ENCODE measurements around the gene C19orf73.

Gene C19orf73, protein sequence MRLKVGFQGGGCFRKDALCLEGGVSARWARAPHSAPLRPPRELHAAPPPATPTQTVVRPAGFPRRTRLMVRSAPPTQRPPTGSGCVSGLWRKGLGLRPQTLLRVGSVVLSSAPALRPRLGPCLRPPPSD

DNA sequence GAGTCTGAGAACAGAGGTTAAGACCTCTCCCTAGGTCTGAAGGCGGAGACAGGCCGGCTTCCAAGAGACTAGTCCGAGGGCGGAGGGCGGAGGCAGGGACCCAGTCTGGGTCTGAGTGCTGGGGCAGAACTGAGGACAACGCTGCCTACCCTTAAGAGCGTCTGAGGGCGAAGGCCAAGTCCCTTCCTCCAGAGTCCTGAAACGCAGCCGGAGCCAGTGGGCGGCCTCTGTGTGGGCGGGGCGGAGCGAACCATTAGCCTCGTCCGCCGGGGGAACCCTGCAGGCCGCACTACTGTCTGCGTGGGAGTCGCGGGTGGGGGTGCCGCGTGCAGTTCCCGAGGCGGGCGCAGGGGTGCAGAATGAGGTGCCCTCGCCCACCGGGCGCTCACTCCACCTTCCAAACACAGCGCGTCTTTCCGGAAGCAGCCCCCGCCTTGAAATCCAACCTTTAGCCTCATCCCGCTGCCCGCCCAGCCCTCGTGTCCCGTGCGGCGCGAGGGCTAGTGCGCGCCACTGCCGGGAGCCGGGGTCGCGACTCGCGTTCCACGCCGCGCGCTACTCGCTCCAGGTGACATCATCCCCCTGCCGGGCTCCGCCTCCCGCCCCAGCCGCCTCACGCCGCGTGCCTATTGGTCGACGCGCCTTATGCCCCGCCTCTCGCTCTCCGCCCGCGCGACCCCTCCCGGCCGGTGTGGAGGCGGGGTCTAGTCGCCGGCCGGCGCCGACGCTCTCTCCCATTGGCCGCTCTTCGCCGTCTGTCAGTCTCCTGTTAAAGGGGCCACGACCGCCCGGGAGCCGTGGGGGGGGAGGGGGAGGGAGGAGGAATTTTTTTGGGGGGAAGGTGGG, at the start of gene C19orf73:
C19orf73 (minus strand) TSS at position 579 of the 846 bp plus-strand sequence; CDS start at position 458, 121 bp downstream.
- peak; percentile 92 to 93 for DNase-seq (ENCODE audit: low read depth in 2 of 2)

DNA sequence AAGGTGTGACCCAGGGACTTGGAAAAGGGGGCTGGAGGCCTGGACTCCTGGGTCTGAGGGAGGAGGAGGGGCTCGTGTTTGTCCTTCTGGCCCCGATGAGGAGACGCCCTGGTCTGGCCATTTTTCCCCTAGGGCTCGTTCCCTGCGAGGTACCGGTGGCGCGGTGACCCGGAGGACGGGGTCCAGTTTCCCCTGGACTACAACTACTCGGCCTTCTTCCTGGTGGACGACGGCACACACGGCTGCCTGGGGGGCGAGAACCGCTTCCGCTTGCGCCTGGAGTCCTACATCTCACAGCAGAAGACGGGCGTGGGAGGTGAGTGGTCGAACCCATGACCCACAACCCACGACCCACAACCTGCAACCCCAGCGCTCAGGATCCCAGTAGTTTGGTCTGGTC, 49.5 kb upstream of the C19orf73 start:
- DNase-seq (ENCODE audit: low read depth in 2 of 2), result no peak

DNA sequence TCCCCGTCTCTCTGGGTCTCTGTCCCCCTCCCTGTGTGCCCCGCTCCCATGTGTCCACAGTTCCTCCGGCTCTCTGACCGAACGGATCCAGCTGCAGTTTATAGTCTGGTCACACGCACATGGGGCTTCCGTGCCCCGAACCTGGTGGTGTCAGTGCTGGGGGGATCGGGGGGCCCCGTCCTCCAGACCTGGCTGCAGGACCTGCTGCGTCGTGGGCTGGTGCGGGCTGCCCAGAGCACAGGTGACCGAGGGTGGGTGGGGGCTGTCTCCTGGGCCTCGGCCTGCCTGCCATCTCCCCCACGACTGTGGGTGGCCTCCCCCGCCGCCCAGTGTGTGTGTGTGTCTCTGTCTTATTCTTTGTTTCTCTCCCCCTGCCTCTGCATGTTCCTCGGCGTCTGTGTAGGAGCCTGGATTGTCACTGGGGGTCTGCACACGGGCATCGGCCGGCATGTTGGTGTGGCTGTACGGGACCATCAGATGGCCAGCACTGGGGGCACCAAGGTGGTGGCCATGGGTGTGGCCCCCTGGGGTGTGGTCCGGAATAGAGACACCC, 49.0 kb upstream of the C19orf73 start:
- no peak for DNase-seq (ENCODE audit: low read depth in 2 of 2)

DNA sequence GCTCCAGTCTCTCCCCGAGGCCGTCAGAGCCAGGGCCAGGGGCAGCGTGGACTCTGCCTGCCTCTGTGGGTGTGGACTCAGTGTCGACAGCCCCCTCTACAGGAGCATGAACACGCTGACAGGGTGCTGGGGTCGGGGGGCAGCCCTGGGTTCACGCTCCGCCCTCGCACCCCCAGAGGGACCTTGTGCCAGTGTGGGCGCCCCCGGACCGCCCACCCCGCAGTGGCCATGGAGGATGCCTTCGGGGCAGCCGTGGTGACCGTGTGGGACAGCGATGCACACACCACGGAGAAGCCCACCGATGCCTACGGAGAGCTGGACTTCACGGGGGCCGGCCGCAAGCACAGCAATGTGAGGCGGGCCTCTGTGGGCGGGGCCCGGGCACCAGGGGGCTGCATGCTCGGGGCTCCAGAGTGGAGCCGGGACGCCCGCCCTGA, 46.9 kb upstream of the C19orf73 start:
- no peak for DNase-seq (ENCODE audit: low read depth in 2 of 2)

DNA sequence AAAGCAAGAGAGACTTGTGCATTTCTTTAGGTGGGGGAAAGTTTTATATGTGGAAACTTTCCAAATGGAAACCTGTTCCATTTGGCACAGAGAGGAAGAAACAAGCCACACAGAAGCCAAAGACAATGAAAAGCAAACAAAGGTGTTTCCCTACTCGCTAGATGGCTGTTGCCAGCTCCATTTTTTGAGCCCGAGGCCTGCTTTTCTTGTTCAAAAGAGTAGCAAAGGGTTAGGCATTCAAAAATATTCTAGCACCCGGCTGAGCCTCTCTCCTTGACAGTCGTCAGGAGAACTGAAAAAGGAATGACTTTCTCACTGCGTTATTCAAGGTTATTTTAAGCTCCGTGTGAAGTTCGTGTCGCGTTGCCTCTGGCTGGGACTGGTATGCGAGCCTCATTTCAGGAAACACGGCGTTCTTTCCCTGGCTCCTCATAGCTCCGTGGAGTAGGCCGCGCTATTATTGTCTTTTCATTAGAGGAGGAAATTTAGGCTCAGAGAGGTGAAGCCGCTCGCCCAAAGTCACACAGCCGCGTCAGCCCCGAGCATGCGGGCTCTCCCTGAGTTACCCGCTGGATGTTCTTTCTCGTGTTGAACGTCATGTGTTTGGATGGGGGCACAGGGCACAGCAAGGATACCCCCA, 46.3 kb upstream of the C19orf73 start:
- no peak for DNase-seq (ENCODE audit: low read depth in 2 of 2)

DNA sequence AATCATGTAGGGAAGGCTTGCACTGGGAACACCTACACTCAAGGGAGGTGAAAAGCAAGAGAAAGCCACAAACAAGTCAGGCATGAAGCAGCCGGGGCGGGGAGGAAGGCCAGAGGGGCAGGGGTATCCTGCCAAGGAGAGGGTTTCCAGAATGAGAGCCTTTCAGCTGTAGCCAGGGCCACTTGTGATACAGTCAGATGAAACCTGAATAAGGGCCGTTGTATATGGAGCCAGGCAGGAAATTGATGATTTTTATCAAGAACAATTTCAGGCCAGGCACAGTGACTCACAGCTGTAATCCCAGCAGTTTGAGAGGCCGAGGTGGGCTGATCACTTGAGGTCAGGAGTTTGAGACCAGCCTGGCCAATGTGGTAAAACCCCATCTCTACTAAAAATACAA, 43.0 kb upstream of the C19orf73 start:
- DNase-seq (ENCODE audit: low read depth in 2 of 2), result no peak

DNA sequence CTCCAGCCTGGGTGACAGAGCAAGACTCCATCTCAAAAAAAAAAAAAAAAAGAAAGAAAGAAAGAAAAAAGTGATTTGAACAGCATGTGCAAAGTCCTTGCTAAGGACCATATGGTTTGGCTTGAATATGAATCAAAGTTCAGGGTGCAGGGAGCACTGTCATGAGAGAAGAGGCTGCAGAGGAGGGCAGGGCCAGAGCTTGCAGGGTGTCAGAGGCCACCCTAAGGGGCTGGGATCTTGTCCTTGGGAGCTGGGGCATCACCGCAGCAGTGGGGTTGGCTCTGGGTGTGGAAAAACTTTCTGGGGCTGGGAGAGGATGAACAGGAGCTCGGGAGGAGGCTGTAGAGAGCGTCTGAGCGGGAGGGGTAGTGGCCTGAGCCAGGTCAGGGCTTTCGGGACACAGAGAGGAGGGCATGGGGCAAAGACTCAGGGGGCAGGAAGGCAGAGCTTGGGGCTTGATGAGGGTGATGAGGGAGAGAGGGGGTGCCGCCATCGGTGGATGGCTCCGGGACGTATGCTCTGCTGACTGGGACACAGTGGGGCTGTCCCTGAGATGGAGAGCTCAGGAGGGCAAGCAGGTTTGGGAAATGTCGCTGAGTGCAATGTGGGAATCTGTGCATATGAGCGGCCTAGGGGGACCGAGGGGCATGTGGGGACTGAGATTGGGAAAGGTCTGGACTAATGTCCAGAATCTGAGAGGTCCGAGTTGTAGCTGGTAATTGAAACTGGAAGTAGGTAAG, 41.7 kb upstream of the C19orf73 start:
- no peak for DNase-seq (ENCODE audit: low read depth in 2 of 2)

DNA sequence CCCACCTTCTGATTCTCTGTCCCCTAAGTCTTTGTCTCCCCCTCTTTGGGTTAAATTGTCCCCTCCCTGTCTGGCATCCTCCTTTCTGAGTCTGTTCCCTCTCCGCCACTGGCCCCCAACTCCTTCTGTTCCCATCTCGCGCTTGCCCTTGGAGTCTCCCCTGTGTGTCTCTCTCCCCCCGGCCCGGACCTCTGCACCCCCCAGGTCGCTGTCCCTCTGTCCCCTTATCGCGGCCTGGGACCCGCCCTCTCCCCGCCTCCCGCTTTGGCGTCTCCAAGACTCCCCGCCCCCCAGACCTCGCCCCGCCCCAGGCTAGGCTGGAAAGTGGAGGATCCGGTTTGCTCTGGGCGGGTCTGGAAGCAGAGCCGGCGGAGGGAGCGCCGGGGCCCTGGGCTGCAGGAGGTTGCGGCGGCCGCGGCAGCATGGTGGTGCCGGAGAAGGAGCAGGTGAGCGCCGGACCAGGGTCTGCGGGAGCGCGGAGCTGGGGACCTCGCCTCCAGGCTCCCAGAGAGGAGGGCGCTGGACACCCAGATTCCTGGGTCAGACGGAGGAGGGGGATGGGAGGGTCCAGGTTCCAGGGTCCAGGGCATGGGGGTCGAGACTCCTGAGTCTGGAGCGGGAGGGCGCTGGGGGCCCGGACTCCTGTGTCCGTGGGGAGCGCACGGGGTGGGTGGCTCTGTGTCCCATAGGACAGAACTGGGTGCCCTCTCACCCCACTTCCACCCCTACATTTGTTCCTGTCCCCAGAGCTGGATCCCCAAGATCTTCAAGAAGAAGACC, 38.7 kb upstream of the C19orf73 start, which contains the start of gene TRPM4:
TRPM4 (plus strand) TSS at position 348 of the 780 bp plus-strand sequence; CDS start at position 423, 75 bp downstream.
- peak; percentile 30 to 53 for DNase-seq (ENCODE audit: low read depth in 2 of 2)

DNA sequence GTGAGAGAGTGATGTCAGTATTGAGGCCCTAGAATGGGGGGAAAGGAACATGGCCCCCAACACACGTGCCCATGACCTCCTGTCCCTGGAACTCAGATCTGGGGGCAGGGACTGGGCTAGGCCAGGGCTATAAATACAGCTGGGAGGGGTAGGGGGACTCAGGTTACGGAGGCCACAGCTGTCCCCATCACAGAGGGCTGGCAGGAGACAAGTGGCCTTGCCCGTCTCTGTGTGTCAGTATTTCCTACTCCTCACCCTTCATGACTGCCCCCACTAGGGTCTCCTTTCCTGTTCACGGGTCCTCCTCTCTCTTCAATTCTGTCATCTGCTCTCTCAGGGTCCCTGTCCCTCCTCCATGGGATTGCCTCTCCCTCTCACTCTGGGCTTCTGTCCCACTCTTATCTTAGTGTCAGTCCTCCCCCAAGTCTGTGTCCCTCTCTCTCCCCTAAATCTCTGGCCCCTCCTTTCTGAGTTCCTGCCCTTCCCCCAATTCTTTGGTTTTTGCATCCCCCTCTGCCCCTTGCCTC, 36.9 kb upstream of the C19orf73 start:
- no peak for DNase-seq (ENCODE audit: low read depth in 2 of 2)

DNA sequence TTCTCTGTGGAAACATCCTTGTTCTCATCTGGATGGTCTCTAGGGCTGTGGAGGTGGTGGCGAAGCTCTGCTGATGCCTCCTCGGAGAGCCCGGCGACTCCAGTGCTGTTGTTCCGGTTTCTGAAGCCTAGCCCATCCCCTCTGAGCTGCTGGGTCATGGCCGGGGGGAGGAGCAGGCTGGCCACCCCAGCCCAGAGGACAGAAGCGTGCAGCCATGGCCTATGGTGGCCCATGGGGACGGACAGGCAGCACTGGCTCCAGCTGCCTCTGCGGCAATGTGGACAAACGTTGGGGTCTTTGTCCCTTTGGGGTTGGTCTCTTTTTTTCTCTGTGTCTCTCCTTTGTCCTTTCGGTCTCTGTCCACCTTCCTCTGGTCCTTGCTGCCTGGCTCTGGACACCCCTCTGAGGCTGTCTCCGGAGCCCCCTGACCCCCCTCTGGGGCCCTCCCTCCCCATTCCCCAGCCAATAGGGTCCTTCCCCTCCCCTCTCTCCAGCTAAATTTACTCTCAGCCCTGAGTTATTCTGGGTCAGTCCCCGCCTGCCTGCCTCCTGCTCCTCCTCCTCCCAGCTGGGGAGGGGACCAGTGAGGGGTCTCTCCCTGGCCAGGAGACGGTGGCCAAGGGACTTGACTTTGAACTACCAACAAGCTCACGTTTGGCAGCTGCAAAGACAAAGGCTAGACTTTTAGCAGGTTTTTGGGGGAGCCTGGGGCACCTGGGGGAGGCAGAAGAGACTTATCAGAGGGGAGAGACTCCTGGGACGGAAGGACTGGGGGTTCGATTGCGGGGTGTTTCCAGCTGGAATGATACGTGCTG, 36.3 kb upstream of the C19orf73 start, which contains the start of gene HRC:
HRC (minus strand) TSS at position 392 of the 815 bp plus-strand sequence; CDS start at position 233, 159 bp downstream.
- DNase-seq (ENCODE audit: low read depth in 2 of 2), result no peak

DNA sequence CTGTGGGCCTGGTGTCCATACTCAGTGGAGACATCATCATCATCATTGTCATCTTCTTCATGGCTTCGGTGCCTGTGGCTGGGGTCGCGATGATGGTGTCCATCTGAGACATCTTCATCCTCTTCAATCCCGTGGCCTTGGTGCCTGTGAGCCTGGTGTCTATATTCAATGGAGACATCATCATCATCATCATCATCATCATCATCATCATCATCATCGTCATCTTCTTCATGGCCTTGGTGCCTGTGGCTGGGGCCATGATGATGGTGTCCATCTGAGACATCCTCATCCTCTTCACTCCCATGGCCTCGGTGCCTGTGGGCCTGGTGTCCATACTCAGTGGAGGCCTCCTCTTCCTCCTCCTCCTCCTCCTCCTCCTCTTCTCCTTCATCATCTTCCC, 35.3 kb upstream of the C19orf73 start:
- DNase-seq (ENCODE audit: low read depth in 2 of 2), result no peak

DNA sequence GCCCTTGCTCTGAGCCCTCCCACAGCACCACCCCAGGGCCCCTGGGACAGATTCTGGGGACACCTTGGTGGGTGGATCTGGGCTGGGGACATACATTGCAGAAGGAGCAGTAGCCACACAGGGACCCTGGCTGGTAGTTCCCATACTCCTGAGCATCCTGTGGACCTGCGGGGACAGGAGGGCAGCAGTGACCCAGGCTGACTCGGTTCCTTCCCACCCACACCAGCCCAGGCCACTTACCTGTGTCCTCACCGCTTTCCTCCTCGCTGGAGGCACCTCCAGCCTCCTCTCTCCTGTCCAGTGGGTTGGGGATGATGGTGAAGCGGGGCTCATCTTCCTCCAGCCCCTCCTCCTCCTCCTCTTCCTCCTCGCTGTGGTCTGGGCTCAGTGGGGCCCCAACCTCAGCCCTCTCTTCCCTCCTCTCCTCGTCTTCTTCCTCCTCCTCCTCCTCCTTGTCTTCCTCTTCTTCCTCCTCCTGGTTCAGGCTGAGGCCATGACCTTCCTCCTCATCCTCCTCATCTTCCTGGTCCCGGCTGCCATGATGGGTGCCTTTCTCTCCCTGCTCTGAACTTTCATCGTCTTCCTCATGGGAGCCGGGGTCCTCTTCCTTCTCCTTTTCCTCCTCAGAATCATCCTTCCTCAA, 34.3 kb upstream of the C19orf73 start:
- DNase-seq (ENCODE audit: low read depth in 2 of 2), result no peak

DNA sequence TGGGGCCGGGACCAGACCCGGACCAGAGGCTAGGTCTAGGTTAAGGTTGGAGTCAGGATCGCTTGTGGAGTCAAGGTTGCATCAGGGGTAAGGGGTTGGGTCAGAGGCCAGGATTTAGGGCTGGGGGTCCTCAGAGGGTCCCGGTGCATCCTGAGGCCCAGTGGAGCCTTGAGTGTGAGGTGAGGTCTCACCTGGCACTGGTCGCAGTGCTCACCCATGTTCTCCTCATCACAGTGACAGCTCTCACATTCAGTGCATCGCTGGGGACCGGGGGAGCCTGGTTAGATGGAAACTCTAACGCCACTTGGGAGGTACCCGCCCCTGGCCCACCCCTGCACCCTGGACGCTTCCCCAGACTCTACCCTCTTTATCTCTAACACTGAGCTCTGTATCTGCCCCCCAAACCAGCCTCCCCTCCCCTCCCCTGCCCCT, 33.2 kb upstream of the C19orf73 start:
- DNase-seq (ENCODE audit: low read depth in 2 of 2), result no peak

DNA sequence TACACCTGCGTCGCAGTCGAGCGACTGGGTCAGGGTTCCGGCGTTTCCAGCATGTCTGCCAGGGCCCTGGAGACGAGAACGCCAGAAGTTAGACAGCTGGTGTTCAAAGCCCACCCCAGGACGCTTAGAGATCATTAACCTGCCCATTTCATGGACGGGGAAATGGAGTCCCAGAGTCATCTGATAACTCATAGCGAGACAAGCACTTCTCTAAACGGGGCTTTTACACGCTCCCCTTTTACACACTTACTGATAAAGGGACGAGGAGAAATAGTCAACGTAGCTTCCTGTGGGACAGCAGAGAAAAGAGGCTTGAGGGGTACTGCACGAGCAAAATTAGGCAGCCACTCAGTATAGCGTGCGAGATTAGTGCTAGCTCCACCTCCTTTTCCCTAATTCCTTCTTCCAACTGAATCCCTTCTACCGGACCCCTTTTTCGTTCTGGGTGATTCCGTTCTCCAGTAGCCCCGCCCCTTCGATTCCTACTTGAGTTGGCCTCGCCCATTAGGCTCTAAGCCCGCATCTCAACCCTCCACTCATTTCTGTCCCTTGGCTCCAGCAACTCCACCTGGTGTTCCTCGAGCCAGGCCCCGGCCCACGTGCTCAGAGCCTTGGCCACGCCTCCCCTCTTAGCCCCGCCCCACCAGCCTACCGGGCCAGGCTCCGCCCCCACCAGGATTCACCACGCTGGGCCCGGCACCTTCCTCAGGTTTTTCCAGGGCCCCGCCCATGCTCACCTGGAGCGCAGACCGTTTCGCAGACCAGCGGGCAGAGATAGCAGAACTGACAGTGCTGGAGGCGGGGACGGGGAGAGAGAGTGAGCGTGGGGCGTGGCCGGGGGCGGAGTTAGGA, 32.5 kb upstream of the C19orf73 start:
- DNase-seq (ENCODE audit: low read depth in 2 of 2), result peak in 1 of 2 donors; percentile 30

DNA sequence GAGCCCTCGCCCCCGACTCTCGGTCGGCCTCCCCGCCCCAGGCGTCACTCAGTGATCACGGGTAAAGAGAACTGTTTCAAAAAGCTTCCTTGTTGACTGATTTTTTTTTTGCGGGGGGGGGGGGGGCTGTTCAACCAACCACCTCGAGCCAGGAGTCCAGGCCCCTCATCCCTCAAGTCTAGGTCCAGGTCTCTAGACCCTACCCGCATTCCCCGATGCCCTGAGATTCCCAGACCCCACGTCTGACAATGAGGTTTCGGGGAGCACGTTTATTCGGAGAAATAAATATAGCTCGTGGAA, 32.0 kb upstream of the C19orf73 start:
- no peak for DNase-seq (ENCODE audit: low read depth in 2 of 2)

DNA sequence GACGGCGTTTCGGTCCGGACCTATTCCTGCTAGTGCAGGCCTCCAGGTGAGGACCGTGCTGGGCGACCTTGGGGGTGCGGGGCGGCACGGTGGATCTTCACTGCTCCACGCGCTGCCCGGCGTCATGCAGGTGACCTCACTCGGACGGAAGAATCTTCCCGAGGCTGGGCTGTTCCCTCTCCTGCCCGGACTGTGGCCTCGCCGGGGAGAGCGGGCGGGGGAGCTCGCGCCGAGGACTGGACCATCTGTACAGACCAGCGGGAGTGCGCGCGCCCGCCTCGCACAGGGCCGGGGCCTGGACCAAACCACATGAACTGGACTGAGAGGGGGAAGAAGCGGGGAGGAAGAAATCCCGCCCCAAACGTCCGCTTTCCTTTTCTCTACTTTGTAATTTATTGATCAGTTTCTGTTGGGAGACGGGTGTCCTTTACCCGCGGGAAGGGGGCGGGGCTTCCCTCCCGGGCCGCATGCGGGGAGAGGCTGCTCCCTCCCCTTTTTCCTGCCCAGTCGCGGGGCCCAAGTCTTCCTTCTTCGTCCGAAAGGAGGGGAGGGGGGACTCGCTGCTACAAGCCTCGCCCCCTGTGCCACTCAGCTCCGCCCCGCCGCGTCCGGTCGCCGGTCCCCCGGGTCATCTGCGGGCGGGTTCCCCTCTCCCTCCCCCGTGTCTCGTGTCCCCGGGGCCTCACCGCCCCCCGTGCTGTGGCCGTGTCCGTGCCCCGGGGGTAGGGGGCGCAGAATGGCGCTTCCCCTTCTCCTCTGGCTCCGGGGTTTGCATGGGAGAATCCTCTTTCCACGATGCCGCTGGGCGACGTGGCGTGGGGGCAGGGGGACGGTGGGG, 31.4 kb upstream of the C19orf73 start:
- peak in 1 of 2 donors; percentile 28 for DNase-seq (ENCODE audit: low read depth in 2 of 2)

DNA sequence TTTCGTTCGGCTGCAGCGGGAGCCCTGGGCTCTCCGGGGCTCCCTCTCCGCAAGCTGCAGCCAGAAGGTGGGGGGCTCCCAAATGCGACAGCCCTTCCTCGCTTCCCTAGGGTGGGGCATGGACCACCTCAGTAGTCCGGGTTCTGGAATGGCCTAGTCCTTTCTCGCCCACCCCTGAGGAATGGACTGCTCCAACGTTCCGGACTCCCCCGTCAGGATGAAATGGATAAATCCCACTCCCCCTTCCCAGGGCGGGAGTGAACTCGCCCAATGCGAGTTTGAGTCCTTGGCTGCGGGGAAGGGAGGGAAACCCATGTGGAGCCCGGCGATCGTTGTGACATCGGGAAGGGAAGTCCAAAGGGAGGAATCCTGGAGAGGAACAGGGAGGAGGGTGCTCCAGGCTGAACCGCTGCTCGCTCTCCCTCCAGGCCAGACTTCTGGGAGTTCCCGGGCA, 30.7 kb upstream of the C19orf73 start:
- DNase-seq (ENCODE audit: low read depth in 2 of 2), result no peak

Data from stimulated activated CD8-positive, alpha-beta memory T cell treated with anti-CD3 and anti-CD28 coated beads, Interleukin-2, amount 100 ng/mL, for 48 hours (primary cell).